Ishikawa (cell line): ENCODE measurements around the gene MST1R.

Experiments used
- CEBPB ChIP-seq: IDR thresholded peaks from 2 replicates; pipeline ENCODE4 v1.6.1; 2012
- CREB1 ChIP-seq: IDR thresholded peaks from 2 replicates; pipeline ENCODE4 v1.6.1; 2012; ENCODE audit warnings: low read depth
- EGR1 ChIP-seq: IDR thresholded peaks from 2 replicates; pipeline ENCODE4 v1.6.1; 2012
- EP300 ChIP-seq: IDR thresholded peaks from 2 replicates; pipeline ENCODE4 v1.6.1; 2012; ENCODE audit warnings: borderline replicate concordance
- FOXM1 ChIP-seq: IDR thresholded peaks from 2 replicates; pipeline ENCODE4 v1.6.1; 2012; ENCODE audit warnings: low read depth, borderline replicate concordance
- NFIC ChIP-seq: IDR thresholded peaks from 2 replicates; pipeline ENCODE4 v1.6.1; 2012
- RAD21 ChIP-seq: IDR thresholded peaks from 2 replicates; pipeline ENCODE4 v1.6.1; 2012; ENCODE audit warnings: low read depth
- TAF1 ChIP-seq: IDR thresholded peaks from 2 replicates; pipeline ENCODE4 v1.6.1; 2012; ENCODE audit warnings: low read depth, mild to moderate bottlenecking
- TCF12 ChIP-seq: IDR thresholded peaks from 2 replicates; pipeline ENCODE4 v1.6.1; 2012; ENCODE audit warnings: low read depth
- TEAD4 ChIP-seq: IDR thresholded peaks from 2 replicates; pipeline ENCODE4 v1.6.1; 2012
- USF1 ChIP-seq: IDR thresholded peaks from 2 replicates; pipeline ENCODE4 v1.6.1; 2012
- YY1 ChIP-seq: IDR thresholded peaks from 2 replicates; pipeline ENCODE4 v1.6.1; 2012; ENCODE audit warnings: low read depth
- ZBTB7A ChIP-seq: IDR thresholded peaks from 2 replicates; pipeline ENCODE4 v1.6.1; 2012; ENCODE audit warnings: low read depth
- TF ChIP-seq, protein P1 (sequence below): IDR thresholded peaks from 2 replicates; pipeline ENCODE4 v1.6.1; 2012
- TF ChIP-seq, protein P2 (sequence below): IDR thresholded peaks from 2 replicates; pipeline ENCODE4 v1.6.1; 2012; ENCODE audit warnings: low read depth, mild to moderate bottlenecking

Gene MST1R

DNA sequence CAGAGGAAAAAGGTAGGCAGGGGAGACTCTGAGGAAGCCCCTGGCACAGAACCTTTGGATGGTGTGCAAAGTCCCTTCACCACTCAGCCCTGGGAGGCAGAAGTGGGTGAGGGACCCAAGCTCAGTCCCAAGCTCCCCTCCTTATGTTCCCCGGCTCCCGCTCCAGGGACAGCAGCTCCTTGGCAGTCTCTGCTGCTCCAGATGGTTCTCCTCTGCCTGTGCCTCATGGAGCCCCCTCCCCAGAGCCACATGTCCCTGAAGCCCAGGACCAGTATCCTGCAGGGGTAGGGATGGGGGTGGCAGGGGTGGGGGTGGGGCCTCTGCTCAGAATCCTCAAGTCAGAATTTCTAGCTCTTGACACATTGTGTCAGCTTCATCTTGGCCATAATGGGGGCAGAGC is 26.0 kb downstream of the MST1R start:
- TF ChIP-seq TAF1 (no peak), RAD21 (no peak), USF1 (no peak), TEAD4 (no peak), FOXM1 (no peak), NFIC (no peak), CREB1 (no peak), EGR1 (no peak), TCF12 (no peak), YY1 (no peak), EP300 (no peak), ZBTB7A (no peak)
- TF ChIP-seq, protein P1, sequence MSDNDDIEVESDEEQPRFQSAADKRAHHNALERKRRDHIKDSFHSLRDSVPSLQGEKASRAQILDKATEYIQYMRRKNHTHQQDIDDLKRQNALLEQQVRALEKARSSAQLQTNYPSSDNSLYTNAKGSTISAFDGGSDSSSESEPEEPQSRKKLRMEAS = no peak
- TF ChIP-seq, protein P2, sequence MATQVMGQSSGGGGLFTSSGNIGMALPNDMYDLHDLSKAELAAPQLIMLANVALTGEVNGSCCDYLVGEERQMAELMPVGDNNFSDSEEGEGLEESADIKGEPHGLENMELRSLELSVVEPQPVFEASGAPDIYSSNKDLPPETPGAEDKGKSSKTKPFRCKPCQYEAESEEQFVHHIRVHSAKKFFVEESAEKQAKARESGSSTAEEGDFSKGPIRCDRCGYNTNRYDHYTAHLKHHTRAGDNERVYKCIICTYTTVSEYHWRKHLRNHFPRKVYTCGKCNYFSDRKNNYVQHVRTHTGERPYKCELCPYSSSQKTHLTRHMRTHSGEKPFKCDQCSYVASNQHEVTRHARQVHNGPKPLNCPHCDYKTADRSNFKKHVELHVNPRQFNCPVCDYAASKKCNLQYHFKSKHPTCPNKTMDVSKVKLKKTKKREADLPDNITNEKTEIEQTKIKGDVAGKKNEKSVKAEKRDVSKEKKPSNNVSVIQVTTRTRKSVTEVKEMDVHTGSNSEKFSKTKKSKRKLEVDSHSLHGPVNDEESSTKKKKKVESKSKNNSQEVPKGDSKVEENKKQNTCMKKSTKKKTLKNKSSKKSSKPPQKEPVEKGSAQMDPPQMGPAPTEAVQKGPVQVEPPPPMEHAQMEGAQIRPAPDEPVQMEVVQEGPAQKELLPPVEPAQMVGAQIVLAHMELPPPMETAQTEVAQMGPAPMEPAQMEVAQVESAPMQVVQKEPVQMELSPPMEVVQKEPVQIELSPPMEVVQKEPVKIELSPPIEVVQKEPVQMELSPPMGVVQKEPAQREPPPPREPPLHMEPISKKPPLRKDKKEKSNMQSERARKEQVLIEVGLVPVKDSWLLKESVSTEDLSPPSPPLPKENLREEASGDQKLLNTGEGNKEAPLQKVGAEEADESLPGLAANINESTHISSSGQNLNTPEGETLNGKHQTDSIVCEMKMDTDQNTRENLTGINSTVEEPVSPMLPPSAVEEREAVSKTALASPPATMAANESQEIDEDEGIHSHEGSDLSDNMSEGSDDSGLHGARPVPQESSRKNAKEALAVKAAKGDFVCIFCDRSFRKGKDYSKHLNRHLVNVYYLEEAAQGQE = no peak

DNA sequence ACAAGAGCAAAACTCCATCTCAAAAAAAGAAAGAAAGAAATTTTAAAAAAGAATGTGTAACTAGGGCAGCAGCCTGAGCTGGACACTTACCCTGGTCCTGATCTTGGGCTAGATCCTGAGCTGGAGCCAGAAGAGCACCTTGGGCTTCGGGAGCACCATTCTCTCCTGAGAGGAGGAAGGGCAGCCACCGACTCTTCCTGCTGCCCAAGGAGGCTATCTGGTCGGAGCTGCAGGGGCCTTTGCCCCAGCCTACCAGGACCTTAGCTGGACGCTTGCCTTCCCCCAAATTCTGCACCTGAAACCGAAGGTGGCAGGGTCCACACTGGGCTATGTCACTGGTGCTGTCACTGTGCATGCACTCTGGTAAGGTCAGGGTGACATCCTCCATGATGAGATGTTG is 27.1 kb downstream of the MST1R start:
- TF ChIP-seq, protein P2 = no peak
- TF ChIP-seq RAD21 (no peak), EGR1 (no peak), TAF1 (no peak), ZBTB7A (no peak), CEBPB (no peak), EP300 (no peak), FOXM1 (no peak), CREB1 (no peak), USF1 (no peak), TCF12 (no peak), NFIC (no peak), YY1 (no peak), TEAD4 (no peak)
- TF ChIP-seq, protein P1 = no peak

DNA sequence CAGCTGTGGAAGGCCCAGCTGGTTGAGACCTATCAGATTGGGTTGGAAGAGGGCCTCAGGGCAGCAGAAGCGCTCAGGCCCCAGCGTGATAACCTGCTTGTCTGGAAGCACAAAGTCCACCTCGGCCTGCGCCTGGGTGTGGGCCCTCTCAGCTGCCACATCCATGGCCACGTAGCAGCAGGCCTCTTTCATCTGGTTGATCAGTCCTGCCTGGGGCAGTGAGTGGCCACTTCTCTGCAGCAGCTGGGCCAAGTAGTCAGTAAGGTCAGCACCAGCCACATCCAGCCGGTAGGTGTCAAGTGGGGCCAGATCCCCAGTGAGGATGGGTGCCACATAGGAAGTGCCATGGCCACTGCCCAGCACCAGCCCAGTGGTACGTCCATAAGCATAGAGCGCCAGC is 30.1 kb downstream of the MST1R start:
- no peak for TF ChIP-seq EGR1
- no peak for TF ChIP-seq EP300
- no peak for TF ChIP-seq USF1
- TF ChIP-seq NFIC = no peak
- no peak for TF ChIP-seq TAF1
- TF ChIP-seq CEBPB = no peak
- no peak for TF ChIP-seq RAD21

DNA sequence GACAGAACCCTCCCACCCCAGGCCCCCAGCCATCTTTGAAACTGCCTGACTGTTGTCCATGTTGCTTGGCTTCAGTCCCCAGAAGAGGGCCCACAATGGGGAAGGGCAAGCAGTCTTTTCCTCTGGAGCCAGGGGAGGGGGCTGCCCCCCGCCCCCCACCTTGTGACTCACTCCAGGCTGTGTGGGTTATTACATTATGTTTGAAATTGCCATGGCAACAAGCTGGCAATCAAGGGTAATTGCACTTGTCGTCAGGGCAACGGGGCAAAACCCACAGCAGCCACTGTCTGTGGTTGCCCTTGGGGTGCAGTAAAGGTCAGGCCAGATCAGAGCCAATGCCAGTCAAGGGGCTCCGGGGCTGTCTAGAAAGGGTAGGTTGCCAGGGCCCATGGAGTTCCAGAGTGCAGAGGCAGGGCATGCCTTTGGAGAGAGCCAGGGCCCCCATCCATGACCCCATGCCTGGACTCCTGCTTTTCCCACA is 30.8 kb downstream of the MST1R start:
- no peak for TF ChIP-seq TCF12
- TF ChIP-seq, protein P1 = no peak
- no peak for TF ChIP-seq ZBTB7A
- no peak for TF ChIP-seq TEAD4
- no peak for TF ChIP-seq EP300
- TF ChIP-seq FOXM1 = no peak
- TF ChIP-seq TAF1 = no peak
- TF ChIP-seq, protein P2 = no peak
- TF ChIP-seq USF1 = no peak
- no peak for TF ChIP-seq EGR1
- no peak for TF ChIP-seq RAD21
- TF ChIP-seq CEBPB = no peak
- no peak for TF ChIP-seq NFIC
- TF ChIP-seq CREB1 = no peak
- TF ChIP-seq YY1 = no peak
